Non-pigmented ciliary epithelial cell (primary cell): ENCODE data around the gene KRTAP10-3.
"Not testable (repeated sequence)": the region's sequence is repeated elsewhere in the genome, so short reads cannot be mapped to it uniquely, and the experiment has no call there.

Source experiments
- DNase-seq: peaks from one replicate; pipeline ENCODE4 v3.0.0-alpha.2; 2010; ENCODE audit warnings: low read depth

Gene KRTAP10-3

DNA sequence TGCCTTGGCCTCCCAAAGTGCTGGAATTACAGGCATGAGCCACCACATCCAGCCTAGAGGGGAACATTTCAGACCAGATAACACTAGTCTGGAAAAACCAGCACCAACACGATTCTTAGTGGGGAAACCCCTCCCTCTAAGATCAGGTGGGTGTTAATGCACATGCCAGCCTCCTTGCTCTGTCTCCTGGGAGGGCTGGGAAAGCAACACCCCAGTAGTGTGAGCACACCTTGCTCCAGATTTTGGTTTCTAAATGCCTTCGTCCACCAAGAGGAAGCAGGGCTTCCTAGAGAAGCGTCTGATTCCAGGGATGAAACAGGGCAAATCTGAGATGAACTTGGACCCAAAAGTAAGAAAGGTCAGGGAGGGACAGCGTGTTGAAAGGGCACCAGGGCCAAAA lies 12.7 kb upstream of the KRTAP10-3 start:
- DNase-seq, result no peak

DNA sequence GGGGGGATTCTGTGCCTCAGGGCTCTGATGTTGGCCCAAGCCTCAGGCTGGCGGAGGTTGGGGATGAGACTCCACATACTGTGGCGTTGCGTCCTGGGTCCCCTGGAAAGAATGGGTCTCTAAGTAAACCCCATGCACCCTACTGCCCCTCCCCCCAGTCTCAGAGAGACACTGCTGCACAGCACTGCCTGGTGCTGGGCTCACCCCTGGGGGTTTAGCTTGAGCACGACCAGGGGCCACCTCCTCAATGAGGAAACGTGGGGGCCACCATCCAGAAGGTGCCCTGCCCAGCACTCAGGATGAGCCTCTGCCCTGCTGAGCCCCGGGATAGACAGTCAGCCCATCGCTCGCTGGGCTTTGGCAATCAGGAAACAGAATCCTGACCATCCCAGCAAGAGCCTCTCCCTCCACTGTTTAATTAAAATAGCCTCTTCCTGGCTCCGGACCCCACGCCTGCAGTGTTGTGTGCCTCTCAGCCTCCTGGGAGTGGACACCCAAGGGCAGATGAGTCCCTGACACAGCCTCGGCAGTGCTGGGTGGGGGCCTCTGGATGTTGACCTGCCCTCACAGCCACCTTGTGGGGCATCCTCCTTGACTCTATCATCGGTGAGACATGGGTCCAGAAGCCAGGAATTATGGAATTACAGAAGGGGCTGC lies 11.4 kb upstream of the KRTAP10-3 start:
- DNase-seq, result no peak

DNA sequence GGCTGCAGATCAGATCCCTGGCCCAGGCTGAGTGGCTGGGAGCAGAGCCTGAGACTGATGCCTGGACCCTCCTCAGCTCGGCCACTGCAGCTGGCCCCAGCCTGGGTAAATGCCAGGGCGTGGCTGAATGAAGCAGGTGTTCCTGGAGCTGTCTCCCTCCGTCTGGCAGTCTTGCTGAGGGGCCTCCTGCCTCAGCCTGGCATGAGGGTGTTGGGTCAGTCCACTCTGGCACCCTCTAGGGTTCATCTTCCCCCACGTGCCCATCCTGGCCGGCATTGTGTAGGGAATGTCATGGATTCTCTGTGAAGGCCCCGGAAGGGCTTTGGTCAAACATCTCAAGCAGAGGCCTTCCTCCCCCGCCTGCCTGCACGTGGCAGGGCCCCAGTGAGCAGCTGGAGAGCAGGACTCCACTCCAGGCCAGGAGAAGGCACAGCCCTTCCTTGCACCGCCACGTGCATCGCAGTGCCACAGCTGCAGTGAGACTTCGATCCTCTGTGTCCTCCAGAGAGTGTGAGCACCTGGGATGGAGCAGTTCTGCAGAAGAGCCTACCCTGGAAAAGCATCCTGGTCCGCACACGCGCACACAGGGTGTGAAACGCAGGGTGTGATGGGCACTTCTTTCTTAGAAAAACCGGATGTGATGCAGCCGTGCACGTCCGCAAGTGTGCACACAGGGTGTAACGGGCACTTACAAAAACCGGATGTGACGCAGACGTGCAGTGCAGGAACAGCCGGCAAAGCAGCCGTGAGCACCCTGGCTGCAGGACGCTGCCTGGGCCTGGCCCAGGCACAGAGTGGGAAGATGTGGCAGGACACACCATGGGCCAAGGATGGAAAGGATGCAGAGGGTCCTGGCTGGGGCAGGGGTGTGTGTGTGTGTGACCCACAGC lies 10.3 kb upstream of the KRTAP10-3 start:
- DNase-seq, result no peak

DNA sequence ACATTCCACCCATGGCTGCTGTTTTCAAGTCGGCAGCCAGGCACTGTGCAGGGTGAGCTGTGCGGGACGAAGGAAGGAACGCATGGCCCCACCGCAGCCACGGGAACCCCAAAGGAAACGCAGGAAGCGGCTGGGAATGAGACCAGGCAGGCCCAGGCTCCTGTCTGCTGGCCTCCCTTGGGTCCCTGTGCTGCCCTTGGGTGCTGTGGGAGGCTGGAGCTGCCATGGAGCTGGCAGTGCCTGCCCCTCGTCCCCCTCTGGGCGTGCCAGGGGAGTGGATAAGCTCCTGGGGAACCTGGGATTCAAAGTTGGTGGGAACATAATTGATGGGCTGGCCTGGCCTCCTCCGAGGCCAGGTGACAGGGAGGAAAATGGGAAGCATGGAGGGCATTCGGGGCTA lies 9.7 kb upstream of the KRTAP10-3 start:
- no peak for DNase-seq

DNA sequence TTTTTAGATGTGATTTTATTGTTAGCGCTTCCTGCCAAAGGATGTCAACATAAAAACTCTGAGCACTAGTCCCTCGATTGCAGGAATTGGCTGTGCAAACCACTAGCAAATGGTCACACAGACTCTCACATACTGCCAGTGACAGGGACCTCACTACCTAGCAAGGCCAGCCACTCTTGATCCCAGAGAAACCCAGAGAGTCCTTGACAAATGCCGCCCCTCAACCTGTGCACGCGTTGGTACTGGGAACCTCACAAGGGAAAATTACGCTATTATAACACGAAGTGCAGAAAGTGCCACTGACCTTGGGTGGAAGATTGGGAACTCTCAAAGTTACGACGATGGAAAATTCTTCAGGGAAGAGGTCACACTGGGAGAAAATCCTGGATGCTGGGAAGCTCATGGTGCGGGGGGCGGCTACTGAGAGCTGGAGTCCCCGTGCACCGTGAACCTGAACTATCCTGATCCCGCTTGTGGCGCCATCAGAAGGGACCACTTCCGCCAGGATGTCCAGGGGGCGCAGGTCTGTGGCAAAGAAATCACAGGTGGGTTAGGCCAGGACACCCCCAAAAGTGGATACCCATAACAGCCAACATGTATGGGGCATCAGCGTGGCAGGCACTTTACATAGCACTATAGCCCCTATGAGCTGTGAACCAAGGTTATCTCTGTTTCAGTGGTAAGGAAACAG lies 9.0 kb upstream of the KRTAP10-3 start:
- no peak for DNase-seq

DNA sequence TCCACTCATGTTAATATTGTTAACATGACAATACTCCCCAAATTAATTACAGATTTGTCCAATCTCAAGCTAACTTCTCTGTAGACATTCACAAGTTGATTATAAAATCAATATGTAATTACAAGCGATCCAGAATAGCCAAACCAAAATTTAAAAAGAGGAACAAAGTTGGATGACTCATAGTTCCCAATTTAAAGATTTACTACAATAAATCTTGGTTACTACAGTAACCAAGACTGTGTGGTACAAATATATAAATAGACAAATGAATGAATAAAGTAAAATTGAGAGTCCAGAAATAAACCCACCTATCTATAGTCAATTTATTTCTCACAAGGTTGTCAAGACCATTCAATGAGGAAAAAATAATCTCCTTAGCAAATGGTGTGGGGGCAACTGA lies 7.8 kb upstream of the KRTAP10-3 start:
- DNase-seq, result no peak

DNA sequence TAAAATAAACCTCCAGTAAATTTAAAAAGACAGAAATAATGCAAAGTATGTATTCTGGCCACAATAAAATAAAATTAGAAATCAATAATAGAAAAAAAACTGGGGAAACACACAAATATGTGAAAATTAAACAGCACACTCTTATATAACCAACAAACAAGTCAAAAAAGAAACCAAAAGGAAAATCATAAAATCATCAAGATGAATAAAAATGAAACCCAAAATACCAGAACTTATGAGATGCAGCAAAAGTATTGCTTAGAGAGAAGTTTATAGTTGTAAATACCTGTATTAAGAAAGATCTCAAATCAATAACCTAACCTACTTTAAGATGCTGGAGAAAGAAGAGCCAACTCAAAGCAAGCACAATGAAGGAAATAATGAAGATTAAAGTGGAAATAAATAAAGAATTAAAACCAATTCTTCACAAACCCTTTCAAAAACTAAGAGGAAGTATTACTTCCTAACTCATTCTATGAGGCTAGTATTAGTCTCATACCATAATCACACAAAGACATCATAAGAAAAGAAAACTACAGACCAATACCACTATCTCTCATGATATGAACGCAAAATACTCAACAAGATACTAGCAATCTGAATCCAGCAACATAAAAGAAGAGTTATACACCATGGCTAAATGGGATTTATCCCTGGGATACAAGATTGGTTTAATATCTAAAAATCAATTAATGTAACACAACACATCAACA lies 6.4 kb upstream of the KRTAP10-3 start:
- no peak for DNase-seq

DNA sequence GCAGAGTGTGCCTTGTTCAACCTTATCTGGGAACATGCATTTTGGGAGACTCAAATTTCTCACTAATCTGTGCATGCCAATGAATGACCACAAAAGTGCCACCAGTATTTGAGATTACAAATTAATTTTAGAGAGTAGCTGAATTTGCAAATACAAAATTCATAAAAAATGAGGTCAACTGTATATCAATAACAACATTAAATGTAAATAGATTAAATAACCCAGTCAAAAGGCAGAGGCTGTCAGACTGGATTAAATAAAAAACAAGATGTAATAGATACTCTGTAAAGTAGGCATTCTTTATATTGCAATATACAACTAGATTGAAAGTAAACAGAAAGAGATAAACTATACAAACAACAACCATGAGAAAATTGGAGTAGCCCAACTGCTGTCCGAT lies 5.5 kb upstream of the KRTAP10-3 start:
- DNase-seq, result no peak

DNA sequence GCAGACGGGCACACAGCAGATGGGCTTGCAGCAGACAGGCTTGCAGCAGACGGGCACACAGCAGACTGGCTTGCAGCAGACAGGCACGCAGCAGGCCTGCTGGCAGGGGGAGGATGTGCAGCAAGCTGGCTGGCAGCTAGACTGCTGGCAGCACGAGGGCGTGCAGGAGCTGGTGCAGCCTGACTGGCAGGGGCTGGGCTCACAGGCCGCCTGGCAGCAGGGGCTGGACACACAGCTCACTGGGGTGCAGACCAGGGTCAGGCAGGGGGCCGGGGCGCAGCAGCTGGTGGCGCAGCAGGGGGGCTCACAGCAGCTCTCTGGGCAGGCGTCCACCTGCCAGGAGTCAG lies 293 bp downstream of the KRTAP10-3 start:
- DNase-seq, result not testable (repeated sequence)

DNA sequence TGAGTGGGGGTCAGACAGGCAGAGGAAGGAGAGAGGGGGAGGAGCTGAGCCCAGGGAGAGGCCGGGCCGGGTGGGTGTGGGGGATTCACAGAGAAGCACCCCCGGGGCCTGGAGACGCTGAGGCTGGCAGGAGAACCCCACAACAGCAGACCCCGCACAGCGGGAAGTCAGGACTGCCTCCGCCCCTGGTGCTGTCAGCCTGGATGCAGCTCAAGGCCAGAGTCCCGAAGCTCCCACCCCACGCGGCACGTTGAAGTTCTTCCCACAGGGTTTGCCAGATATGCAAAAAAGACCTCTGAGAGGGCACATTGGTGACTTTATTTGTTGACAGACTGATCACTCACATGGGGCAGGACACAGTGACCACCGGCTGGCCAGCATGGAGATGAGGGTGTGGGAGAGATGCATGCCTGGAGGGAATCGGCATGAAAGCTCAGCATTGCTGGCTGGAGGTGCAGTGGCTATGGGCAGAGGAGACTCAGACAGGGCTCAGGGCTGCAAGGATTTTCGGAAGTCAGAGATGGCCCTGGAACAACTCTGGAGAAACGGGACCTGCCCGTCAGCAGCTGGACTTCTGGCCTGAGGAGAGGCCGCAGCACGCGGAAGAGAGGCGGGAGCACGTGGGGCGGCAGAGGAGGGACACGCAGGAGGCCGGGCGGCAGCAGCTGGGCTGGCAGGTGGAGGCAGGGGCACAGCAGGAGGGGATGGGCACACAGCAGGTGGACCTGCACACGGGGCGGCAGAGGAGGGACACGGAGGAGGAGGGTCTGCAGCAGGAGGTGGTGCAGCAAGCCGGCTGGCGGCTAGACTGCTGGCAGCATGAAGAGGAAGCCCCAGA lies 885 bp downstream of the KRTAP10-3 start:
- no peak for DNase-seq

DNA sequence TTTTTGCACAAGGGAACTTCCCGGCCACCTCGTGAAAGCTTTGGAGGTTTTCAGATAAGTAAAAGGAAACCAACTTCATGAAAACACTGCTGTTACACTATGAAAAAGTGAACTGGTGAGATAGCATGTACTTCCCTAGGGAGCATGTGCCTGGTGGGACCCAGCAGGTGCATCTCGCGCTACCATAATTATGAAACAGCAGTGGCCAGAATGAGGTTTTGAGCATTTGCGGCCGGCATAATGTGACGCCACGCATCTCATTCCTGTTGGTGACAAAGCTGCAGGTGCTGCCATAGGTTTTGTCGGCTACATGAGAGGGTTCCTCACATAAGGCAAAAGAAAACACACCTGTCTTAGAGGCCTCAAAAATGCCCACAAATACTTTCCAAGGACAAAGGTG lies 1.7 kb downstream of the KRTAP10-3 start:
- DNase-seq, result no peak

DNA sequence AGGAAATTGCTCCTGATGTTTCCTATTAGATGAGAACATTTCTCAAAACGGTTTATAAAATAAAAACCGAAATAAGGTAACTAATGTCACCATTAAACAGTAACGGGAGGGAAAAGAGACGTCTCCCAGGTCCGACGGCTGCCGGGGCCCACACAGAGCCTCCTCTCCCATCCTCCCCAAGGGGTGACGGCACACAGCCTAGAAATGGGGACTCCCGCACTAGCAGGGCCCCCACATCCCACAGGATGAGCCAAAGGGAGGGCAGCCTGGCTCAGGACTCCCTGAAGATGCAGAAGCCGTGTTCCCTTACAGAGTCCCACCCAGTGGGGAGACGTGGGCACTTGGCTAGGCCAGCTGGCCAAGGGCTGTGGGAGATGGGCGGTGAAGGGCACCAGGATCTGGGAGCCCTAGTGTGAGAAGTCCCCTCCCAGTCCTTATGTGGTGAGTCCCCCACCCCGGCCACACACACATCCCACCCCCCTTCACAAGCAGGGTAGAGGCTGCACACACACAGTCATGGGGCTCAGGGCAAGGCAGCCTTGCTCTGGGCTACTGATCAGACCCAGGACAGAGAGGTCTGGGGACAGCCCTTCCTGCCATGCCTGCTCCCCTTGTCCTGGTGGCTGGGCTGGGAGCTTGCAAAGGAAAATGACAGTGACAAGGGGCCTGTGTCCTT lies 3.3 kb downstream of the KRTAP10-3 start:
- no peak for DNase-seq

DNA sequence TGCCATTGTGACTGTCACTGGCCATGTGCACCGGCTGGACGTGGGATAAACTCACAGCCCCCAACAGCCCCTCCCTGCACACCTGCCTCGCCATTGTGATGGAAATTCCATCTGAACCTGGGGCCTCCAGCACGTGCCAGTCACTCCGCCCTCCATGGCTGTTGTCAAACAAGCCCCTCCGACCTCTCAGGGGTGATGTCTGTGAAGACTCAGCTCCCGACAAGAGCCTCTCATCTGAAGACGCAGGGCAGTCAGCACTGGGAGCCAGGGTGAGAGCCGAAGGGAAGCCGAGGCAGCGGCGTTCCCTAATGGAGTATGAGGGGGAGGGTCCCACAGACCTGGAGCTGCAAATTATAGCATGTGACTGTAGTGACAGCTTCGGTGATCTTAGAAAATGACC lies 5.9 kb downstream of the KRTAP10-3 start:
- DNase-seq, result no peak

DNA sequence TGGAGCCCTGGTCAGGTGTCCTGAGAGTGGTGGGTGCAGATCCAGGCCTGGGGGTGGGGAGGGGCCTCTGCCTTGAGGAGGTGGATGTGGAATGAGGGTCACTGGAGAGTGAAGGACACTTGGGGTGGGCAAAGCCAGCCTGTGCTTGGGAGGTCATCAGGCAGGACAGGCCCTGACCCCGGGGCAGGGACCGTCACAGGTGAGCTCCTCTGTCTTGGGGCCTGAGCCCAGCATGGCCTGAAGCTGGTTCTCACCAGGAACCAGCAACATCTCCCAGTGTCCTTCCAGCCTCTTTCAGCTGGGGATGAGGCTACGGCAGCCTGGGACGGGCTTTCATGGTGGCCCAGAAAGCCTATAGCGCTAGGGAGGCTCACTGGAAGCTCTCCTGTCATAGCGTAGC lies 6.5 kb downstream of the KRTAP10-3 start:
- no peak for DNase-seq

DNA sequence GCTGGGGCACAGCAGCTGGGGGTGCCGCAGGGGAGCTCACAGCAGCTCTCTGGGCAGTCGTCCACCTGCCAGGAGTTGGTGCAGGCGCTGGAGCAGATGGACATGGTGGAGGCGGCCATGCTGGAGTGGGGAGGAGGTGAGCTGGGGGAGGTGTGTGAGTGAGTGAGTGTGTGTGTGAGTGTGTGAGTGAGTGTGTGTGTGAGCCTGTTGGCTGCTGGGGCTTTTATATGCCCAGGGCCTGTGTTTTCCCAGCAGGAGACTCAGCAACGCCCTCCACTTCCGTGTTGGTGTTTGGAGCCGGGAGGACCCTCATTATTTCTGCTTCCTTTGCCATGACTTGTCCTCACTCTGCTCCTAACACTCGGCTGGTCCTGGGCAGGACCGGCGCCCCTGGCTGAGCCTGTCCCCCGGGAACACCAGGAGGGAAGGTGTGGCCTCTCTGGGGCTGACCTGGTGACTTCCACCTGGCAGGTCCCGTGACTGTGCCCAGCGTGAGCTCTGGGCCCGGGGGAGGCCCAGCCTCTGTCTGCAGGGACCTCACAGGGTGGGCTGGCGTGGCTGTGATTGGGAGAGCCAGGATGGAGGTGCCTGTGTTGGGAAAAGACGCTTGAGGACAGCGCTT lies 7.1 kb downstream of the KRTAP10-3 start, which contains the start of gene KRTAP10-2:
KRTAP10-2 (minus strand) TSS at position 166 of the 622 bp plus-strand sequence; CDS start at position 119, 47 bp downstream.
- no peak for DNase-seq

DNA sequence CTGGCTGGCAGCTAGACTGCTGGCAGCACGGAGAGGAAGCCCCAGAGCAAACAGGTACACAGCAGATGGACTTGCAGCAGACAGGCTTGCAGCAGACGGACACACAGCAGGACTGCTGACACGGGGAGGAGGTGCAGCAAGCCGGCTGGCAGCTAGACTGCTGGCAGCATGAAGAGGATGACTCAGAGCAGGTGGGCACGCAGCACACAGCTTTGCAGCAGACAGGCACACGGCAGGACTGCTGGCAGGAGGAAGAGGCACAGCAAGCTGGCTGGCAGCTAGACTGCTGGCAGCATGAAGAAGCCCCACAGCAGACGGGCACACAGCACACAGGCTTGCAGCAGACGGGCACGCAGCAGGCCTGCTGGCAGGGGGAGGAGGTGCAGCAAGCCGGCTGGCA lies 7.8 kb downstream of the KRTAP10-3 start:
- DNase-seq, result no peak

DNA sequence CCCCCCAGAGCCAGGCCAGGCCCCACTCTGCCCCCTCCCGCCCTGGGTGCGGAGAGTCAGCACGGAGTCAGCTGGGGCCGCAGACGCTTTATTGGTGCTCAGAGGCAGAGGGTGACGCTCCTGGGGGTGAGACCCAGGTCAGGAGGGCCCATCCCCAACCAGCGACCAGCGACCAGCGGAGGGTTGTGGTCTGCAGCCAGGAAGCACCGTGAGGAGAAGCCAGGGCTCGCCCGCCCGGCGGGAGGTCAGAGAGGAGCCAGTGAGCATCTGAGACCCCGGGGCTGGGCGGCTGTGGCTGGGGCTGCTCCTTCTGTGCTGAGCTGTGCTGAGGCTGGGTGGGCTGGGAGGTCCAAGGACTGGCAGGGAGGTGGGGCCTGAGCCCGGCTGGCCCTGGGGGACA lies 8.3 kb downstream of the KRTAP10-3 start:
- DNase-seq, result not testable (repeated sequence)

DNA sequence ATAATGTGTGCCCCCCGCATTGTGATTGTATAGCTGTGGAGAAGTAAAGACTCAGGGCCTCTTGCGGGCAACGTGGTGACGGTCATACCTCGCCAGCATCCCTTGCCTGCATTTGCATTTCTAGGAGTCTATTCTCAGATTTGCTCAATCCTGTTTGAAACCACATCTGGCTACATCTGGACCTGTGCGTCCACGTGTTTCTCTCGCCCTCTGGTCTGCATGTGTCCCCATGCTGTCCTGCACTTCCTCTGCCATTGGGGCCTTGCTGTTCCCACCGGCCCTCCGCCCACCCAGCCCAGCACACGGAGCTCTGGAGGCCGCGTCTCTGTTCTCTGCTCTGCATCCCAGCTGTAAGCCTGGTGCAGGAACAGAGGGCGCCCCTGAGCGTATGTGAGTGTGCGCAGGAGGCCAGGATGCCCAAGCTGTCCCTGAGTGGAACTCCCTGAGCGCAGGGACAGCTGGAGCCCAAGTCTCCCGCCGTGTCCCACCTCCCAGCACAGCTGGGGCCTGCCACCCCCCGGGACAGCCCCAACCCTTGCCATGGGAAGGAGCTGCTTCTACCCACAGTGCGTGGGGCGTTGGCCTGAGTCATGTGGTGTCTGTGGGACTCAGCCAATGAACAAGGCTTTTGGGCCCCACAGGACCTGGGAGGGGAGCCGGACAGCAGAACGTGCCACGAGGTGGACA lies 8.9 kb downstream of the KRTAP10-3 start:
- DNase-seq, result no peak

DNA sequence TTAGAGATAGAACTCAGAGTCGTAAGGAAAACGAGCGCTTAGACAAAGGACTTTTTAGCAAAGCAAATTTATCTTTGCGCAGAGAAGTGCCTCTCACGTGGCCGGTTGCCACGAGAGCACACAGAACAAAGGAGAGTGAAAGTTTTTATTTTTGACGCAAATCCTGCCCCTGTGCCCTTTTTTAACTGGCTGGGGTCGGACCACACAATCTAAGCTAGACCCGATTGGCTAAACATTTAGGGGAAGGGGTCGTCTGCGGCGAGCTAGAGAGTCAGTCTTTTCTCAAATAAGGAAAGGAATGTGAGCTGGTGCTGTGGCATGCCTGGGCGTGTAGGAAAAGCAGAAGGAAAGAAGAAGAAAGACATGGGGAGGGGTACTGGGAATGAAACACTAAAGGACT lies 9.7 kb downstream of the KRTAP10-3 start:
- no peak for DNase-seq

DNA sequence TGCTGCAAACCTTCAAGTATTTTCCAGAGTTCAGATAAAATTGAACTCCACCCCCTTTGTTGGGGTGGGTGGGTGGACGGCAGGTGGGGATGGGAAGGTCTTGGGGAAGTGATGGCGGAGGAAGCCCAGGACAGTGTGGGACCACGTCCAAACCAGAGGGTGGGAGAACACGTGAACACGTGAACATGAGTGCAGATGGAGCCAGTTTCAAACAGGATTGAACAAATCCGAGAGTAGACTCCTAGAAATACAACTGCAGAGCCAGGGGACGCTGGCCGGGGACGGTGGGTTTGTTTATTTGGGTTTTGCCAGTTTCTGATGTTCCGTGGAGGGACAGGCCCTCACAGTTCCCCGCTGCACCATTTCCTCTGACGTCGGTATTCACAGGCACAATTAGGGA lies 10.2 kb downstream of the KRTAP10-3 start:
- DNase-seq, result no peak
